Measurements from ENCODE around the gene THOP1. TPM values are rescaled to one million over a fixed set of nuclear protein-coding genes. Genes with fewer than 3 reads are reported as not detected.
A peak's percentile ranks its signal among the peaks of the same experiment; 100 is the strongest.

Gene THOP1
- total RNA-seq, 1 experiment from 2014 or later, result 114 TPM

DNA sequence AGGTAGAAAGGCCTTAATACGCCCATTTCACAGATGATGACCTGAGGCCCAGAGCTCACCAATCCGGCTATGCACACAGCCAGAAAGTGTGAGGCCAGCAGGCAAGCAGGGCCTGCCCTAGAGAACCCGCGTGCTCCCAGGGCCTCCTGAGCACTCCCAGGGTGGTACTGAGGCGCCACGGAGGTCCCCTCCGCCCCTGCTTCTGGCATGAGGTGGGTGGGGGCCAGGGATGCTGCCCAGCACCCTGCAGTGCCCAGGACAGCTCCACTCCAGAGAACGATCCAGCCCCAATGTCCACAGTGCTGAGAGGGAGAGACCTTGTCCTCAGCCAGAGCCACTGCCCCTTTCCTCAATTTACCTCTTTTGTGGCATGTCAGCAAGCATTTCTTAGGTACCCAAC lies 16.1 kb upstream of the THOP1 start:
- Histone ChIP-seq H3K9me3 (replicated peaks) (no peaks in the 10 kb centered on the region), H3K36me3 (peaks cover 34% of the 10 kb centered on the region)
- no peak for DNase-seq

DNA sequence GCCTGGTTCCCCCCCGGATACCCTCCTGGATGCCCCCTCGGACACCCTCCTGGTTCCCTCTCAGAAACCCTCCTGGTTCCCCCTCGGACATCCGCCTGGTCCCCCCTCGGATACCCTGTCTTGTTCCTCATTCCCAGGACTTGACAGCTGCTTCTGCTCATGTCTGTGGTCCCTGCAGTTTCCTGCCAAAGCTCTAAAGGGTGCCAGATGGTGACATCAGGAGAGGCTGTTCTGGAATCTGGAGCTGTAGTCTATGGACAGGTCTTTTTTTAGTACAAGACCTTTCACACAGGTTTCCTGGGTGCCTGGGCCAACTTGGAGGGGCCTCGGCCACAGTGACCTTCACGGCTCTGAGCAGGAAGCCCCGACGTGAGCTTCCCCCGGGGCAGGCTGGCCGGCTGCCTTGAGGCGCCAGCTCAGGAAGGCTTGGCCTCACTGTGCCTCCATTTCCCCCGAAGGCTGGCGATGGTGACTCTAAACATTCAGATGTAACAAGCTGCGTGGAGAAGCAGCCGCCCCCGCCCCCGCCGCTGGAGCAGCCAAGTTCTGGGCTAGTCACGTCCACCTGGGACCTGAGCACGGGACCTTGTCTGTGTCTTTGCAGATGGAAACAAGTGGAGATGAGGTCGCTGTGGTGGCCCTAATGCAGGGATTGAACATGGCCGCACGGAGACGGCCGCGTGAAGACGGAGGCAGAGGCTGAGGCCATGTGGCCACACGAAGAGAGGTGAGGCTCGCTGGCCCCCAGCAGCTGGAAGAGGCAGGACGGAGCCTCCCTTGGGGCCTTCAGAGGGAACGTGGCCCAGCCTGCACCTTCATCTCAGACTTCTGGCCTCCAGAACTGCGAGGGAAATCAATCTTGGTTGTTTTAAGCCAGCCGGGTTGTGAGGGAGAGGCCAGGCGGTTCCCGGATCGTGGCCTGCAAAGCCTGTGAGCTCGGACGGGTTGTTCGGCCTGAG lies 15.0 kb upstream of the THOP1 start:
- no peak overlapping the region for H3K27ac ChIP-seq
- peaks cover 25% of the 10 kb centered on the region for H3K36me3 ChIP-seq
- no peak overlapping the region for H3K4me3 ChIP-seq
- H3K4me1 ChIP-seq, result peaks cover 10% of the 10 kb centered on the region
- H3K9me3 ChIP-seq (replicated peaks), result no peaks in the 10 kb centered on the region
- no peaks in the 10 kb centered on the region for H3K27me3 ChIP-seq
- no peak for DNase-seq

More for the DNA sequence above, 16.1 kb upstream of the THOP1 start:
- no peak overlapping the region for H3K27ac ChIP-seq
- no peaks in the 10 kb centered on the region for H3K4me1 ChIP-seq
- no peak overlapping the region for H3K4me3 ChIP-seq
- no peaks in the 10 kb centered on the region for H3K27me3 ChIP-seq

DNA sequence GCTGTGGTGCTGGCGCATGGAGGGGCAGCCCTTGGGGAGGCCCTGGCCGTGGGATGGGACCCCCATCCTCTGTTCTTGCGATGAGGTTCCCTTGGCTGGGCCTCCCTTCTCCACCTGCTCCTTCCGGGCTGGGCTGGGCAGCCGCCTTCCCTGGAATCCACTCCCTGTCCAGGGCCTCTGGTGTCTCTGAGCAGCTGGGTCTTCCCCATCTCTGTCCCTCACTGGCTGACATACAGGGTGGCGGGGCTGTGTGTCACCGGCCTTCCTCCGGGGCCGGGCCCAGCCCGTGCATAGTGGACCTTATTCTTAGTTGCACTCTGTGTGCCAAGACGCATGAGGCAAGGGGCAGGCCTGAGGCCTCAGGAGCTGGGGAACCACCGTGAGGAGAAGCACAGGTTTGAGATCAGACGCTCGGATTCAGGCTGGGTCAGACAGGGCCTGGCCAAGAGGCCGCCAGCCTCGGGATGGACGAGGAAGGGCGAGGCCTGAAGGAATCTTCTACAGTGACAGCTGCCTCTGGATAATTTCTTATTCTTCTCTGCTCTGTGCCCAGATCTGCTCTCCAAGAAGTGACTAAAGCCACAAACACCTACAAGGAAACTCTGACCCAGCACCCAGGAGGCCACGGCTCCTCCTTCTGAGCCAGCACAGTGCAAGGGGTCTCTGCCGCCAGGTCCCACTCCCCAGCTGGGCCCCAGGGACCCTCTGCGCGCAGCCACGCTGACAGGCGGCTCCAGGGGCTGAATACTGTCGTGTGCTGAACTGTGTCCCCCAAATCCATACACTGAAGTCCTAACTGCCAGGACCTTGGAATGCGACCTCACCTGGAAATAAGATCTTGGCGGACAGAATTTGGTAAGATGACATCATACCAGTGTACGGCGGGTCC lies 13.3 kb upstream of the THOP1 start:
- Histone ChIP-seq H3K27ac (no peak overlapping the region), H3K9me3 (replicated peaks) (no peaks in the 10 kb centered on the region), H3K4me3 (no peak overlapping the region), H3K36me3 (peaks cover 16% of the 10 kb centered on the region), H3K27me3 (no peaks in the 10 kb centered on the region), H3K4me1 (peaks cover 18% of the 10 kb centered on the region)
- DNase-seq, result no peak

DNA sequence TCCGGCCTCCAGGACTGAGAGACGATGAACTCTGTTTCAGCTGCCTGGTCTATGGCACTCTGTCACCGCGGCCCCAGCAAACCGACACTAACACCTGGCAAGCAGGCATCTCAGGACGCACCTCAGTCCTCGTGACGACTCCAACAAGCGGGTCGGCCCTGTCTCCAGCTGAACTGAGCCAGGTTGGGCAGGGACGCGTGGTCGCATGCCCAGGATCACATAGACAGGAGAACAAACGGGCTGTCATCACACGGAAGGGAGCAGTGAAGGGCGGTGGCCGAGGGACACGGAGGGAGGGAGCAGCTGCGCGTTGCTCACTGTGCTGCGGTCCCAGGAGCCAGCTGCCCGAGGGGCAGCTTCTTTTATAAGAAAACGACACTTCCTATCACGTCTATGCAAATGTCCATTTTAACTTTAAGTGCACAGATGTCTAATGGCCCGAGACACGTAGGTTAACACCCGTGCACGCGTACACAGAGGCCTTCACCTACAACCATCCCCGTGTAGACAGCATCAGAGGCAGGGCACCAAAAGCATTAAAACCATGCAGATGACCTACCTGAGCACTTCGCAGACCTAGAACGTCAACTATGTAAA lies 11.1 kb upstream of the THOP1 start:
- Histone ChIP-seq H3K4me3 (no peak overlapping the region), H3K27me3 (no peaks in the 10 kb centered on the region), H3K9me3 (replicated peaks) (no peaks in the 10 kb centered on the region), H3K27ac (peak overlapping the region; percentile 90), H3K4me1 (peaks cover 36% of the 10 kb centered on the region), H3K36me3 (peaks cover 12% of the 10 kb centered on the region)
- DNase-seq, result no peak

DNA sequence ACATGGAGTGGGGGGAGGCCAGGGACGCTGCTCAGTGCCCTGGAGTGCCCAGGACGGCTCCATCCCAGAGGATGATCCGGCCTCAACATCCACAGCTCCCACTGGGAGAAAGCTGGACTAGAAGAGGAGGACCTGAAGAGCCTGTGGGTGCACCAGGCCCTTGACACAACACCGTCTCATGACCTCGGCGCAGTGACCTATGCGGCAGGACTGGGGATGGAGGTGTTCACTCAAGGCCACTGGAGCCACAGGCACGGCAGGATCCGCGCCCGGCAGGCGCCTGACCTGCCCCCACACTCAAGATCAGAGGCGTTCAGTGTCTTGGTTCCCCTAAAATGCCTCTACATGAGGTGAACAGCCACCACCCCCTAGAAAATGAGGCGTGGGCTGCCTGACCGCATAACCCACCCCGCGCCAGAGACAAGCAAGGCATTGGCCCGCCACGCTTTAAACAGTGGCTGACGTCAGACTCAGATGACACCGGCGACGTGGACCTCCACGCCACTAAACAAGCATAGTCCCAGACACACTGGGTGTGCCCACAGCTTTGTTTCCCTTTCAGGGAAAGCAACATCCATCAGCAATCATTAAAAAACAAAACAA lies 10.2 kb upstream of the THOP1 start:
- no peak for DNase-seq
- Histone ChIP-seq H3K27me3 (no peaks in the 10 kb centered on the region), H3K36me3 (peaks cover 12% of the 10 kb centered on the region), H3K27ac (peak overlapping the region; percentile 90), H3K4me3 (peak overlapping the region; percentile 21), H3K4me1 (peaks cover 36% of the 10 kb centered on the region), H3K9me3 (replicated peaks) (no peaks in the 10 kb centered on the region)

DNA sequence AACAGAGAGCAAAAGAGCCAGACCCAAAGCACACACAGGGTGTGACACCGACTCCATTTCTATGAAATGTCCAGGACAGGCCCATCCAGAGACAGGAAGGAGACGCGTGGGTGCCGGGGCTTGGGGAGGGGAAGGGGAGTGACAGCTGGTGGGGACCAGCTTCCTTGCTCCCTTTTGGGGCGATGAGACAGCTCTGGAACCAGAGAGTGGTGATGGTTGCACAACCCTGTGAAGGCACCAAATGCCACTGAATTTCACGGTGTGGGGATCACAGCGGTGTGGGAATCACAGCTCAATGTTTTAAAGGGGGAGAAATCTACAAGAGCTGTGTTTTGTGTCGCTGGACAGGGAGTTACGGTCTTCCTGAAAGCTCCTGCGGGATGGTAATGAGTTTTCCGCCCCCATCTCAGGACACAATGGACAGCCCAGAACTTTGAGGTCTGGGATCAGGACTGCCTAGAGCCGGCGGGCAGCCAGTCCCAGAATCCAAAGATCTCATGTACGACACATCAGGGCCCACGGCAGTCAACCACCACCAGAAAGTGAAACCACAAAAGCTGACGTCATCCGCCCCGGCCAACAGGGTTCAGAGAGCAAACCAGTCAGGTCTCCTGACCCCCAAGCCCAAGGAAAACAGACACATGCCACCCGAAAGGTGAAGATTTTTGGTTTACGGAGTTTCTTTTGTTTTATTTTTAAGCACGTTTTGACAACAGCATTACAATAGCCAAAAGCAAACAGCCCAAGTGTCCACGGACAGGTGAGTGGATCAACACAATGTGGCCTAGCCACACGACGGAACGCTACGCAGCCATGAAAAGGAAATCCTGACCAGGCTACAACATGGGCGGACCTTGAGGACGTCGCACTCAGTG lies 9.5 kb upstream of the THOP1 start:
- H3K36me3 ChIP-seq, result peaks cover 11% of the 10 kb centered on the region
- H3K27ac ChIP-seq, result peak overlapping the region; percentile 90
- H3K4me3 ChIP-seq, result peak overlapping the region; percentile 21
- DNase-seq, result peak; percentile 84 to 85
- no peaks in the 10 kb centered on the region for H3K9me3 ChIP-seq (replicated peaks)
- no peaks in the 10 kb centered on the region for H3K27me3 ChIP-seq
- H3K4me1 ChIP-seq, result peaks cover 36% of the 10 kb centered on the region

DNA sequence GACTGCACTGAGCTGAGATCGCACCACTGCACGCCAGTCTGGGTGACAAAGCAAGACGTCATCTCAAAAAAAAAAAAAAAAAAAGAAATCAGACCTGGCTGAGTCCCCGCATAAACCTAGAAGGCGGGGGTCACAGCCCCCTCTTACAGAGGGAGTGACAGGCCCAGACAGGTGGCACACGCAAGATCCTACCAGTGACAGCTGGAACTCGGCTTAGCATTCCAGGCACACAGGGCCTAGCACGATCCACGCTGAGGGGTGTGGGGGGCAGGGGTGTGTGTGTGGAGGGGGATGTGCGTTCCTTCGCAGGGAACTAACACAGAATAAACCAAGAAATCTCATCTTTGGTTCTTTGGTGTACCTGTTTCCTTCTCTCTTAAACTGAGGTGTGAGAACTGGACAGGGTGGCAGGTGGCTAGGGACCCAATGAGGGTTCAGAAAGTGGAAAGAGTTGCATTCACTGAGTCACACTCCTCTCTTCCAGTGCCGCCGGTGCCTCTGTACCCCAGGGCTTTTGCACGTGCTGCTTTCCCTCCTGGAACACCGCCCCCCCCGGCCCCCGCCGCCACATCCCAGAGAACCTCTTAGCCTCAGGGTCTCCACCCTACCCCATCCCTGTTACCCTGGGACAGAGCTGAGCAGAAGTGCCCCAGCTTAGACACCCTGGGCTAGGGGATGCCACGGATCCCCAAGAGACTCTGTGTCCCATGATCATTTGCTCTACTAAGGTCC lies 7.2 kb upstream of the THOP1 start:
- H3K27ac ChIP-seq, result peak overlapping the region; percentile 37
- peak; percentile 88 for DNase-seq
- peaks cover 36% of the 10 kb centered on the region for H3K4me1 ChIP-seq
- H3K27me3 ChIP-seq, result no peaks in the 10 kb centered on the region
- no peaks in the 10 kb centered on the region for H3K9me3 ChIP-seq (replicated peaks)
- H3K4me3 ChIP-seq, result no peak overlapping the region
- H3K36me3 ChIP-seq, result peaks cover 8% of the 10 kb centered on the region

DNA sequence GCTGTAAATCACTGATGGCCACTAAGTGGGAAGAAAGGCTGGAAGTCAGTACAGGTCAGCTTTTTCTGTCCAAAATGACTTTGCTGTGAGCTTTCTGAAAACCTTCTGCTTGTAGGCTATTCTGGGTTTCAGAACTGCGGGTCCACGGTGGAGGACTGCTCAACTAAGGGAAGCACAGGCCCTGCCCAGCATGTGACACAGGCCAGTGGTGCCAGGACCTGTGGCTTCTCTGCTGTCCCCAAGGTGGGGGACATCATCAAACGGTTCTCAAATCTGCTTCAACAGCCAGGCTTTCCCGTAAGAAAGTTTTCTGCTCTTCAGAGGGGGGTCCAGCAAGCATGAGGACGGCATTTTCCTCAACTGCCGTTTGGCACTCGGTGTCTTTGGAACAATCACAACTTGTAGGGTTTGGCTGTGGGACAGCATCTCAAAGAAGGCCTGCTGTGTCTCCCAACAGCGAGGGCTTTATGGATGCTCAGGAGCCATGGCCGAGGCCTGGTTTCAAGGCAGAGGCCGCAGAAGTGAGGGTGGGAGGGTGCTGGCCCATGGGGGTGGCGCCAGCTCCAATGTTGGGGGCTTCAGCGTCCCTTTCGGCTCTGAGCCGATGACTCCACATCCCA lies 6.1 kb upstream of the THOP1 start:
- DNase-seq, result no peak
- Histone ChIP-seq H3K27me3 (no peaks in the 10 kb centered on the region), H3K27ac (no peak overlapping the region), H3K9me3 (replicated peaks) (no peaks in the 10 kb centered on the region), H3K4me3 (no peak overlapping the region), H3K4me1 (peaks cover 39% of the 10 kb centered on the region), H3K36me3 (peaks cover 8% of the 10 kb centered on the region)

DNA sequence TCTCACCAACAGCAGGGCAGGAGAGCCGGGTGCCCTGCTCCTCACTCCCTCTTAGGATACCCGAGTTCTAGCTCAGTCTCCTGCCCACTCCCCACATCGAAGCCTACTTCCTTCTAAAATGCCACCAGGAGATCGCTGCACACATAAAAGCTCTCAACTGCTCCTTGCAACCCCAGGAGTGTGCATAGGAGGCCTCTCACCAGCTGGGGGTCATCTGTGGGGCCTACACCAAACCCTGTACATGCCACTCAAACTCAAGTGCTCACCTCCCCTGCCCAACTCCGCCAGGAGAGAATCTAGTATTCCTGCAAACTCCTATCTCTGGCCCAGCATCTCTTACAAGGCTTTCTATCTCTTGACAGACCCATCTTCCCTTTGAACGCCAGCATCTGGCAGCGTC lies 5.0 kb upstream of the THOP1 start:
- H3K27me3 ChIP-seq, result no peaks in the 10 kb centered on the region
- no peak overlapping the region for H3K4me3 ChIP-seq
- H3K9me3 ChIP-seq (replicated peaks), result no peaks in the 10 kb centered on the region
- peaks cover 29% of the 10 kb centered on the region for H3K4me1 ChIP-seq
- H3K36me3 ChIP-seq, result peaks cover 8% of the 10 kb centered on the region
- H3K27ac ChIP-seq, result no peak overlapping the region
- no peak for DNase-seq

DNA sequence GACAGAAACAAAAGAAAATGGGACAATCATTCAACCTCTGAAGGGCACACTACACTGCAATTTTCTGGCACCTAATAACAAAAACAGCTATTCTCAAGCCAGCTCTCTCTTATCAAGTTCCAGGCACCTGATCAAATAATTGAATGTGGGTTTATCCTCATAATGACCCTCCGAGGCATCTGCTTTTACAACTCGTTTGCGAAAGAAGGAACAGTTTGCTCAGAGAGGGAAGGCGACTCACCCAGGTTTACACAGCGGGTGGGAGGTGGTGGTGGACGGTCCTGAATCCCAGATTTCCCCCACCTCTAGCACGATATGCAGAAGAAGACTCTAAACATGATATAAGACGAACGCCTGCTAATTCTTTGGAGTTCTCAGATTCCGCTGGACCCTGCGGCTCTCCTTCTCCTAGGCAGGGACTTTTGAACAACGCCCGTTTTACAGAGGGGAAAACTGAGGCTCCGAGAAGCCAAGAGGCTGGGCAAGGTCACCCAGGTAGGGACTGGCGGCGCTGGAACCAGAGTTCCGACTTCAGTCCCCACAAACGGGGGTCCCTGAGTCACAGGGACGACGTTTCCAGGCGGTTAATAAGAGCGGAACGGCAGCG lies 2.9 kb upstream of the THOP1 start:
- H3K27me3 ChIP-seq, result no peaks in the 10 kb centered on the region
- no peaks in the 10 kb centered on the region for H3K9me3 ChIP-seq (replicated peaks)
- peak overlapping the region; percentile 95 for H3K4me3 ChIP-seq
- peaks cover 2% of the 10 kb centered on the region; the same call in 1 of the 2 replicates for H3K36me3 ChIP-seq
- H3K4me1 ChIP-seq, result peaks cover 18% of the 10 kb centered on the region
- H3K27ac ChIP-seq, result peak overlapping the region; percentile 71
- DNase-seq, result no peak

DNA sequence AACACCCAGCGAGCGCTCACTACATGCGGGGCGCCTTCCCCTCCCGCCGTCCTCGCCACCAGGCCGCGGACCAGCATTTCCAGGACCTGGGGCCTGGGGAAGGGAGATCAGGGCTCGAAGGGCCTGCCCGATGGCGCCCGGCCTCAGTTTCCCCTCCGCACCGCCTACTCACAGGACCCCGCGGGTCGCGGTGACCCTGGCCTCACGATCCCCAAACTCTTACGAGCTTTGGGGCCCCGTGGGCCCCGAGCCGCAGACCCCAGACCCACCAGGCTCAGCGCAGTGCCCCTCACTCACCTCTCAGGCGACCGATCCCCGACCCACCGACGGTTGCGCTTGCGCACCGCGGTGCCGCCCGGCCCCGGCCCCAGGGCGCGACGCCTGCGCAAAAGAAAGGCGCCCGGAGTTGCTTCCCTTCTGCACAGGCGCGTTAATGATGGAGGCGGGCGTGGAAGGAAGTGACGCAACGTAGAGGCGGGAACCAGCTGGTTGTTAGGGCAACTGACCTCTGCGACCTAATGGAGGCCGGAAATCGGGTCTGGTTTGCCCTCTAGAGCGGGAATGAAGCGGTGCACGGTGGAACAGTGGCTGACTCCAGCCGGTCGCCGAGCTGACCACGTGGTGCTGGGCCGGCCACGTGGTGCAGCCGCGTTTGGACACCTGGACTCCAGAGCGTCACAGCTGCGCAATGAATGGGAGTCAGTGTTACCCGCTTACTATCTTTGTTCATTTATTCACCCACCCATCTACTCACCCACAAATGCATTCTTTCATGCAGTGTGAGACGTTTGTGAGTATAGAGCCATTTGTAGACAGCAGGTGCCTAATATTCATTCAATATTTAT lies 2.1 kb upstream of the THOP1 start, which contains the start of gene SGTA:
SGTA (minus strand) TSS at position 338 of the 845 bp plus-strand sequence. CDS start 14,205 bp downstream, outside the sequence.
- Histone ChIP-seq H3K4me3 (peak within 1 kb of the TSS; percentile 95), H3K36me3 (no peaks in the 10 kb centered on the region), H3K27me3 (no peaks in the 10 kb centered on the region), H3K27ac (peak within 1 kb of the TSS; percentile 71), H3K4me1 (peaks cover 12% of the 10 kb centered on the region), H3K9me3 (replicated peaks) (no peaks in the 10 kb centered on the region)
- peak; percentile 98 to 99 for DNase-seq

DNA sequence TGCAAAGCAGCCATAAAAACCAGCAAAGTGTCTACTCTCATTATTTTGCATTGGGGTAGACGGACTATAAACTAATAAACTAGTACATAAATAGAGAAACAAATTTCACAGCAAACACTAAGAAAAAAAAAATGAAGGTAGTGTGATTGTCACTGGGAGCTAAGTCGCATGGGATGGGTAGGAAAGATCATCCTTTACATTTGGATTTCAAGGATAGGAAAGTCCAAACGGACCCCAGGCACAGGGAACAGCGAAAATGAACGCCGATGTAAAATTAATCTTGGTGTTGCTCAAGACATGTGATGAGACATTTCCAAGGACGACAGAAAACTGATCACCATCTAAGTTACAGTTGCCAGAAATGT lies 1.5 kb upstream of the THOP1 start:
- DNase-seq, result no peak
- H3K27me3 ChIP-seq, result no peaks in the 10 kb centered on the region
- peak overlapping the region; percentile 95 for H3K4me3 ChIP-seq
- no peaks in the 10 kb centered on the region for H3K9me3 ChIP-seq (replicated peaks)
- H3K36me3 ChIP-seq, result no peaks in the 10 kb centered on the region
- peaks cover 6% of the 10 kb centered on the region for H3K4me1 ChIP-seq
- peak overlapping the region; percentile 23; the same call in 1 of the 2 replicates for H3K27ac ChIP-seq

Data from SJCRH30 (cell line).